H9 (cell line): ENCODE results near the gene SLC24A4. TPM values are rescaled to one million over a fixed set of nuclear protein-coding genes. Genes with fewer than 3 reads are reported as not detected.

Experiments
- DNase-seq: peaks from one replicate; pipeline ENCODE4 v3.0.0-alpha.2; 2017
- H2AFZ ChIP-seq: one replicate; pipeline ENCODE4 v1.6.1; 2013; ENCODE audit warnings: mild to moderate bottlenecking, low read length, control low read depth, moderate library complexity
- H2AK5ac ChIP-seq: 2 replicates; pipeline ENCODE4 v1.6.1; 2013; ENCODE audit warnings: low read length, control low read depth, mixed read lengths; ENCODE audit not compliant: insufficient read length
- H2BK120ac ChIP-seq: one replicate; pipeline ENCODE4 v1.6.1; 2013; ENCODE audit warnings: low read depth, mild to moderate bottlenecking, low read length, control low read depth, inconsistent platforms; ENCODE audit not compliant: poor library complexity, severe bottlenecking
- H2BK12ac ChIP-seq: 2 replicates; pipeline ENCODE4 v1.6.1; 2013; ENCODE audit warnings: low read length, control low read depth, mixed read lengths, low read depth; ENCODE audit not compliant: insufficient read length
- H2BK15ac ChIP-seq: 2 replicates; pipeline ENCODE4 v1.6.1; 2013; ENCODE audit warnings: low read depth, low read length, control low read depth
- H2BK20ac ChIP-seq: one replicate; pipeline ENCODE4 v1.6.1; 2013; ENCODE audit warnings: low read depth, mild to moderate bottlenecking, low read length, control low read depth, inconsistent platforms; ENCODE audit not compliant: poor library complexity, severe bottlenecking
- H2BK5ac ChIP-seq: 2 replicates; pipeline ENCODE4 v1.6.1; 2013; ENCODE audit warnings: low read length, control low read depth, mixed read lengths; ENCODE audit not compliant: insufficient read length
- H3K14ac ChIP-seq: 2 replicates; pipeline ENCODE4 v1.6.1; 2013; ENCODE audit warnings: low read length, control low read depth; ENCODE audit not compliant: insufficient read depth
- H3K18ac ChIP-seq: 2 replicates; pipeline ENCODE4 v1.6.1; 2013; ENCODE audit warnings: low read depth, mild to moderate bottlenecking, mixed read lengths, low read length, control low read depth; ENCODE audit not compliant: insufficient read length
- H3K23ac ChIP-seq: 2 replicates; pipeline ENCODE4 v1.6.1; 2013; ENCODE audit warnings: low read length, control low read depth, mixed read lengths, low read depth; ENCODE audit not compliant: insufficient read length
- H3K23me2 ChIP-seq: 2 replicates; pipeline ENCODE4 v1.6.1; 2013; ENCODE audit warnings: low read depth, mild to moderate bottlenecking, mixed read lengths, low read length, control low read depth; ENCODE audit not compliant: insufficient read length, poor library complexity, severe bottlenecking
- H3K27ac ChIP-seq: 2 replicates; pipeline ENCODE4 v1.5.1; 2013; ENCODE audit warnings: low read length, control low read depth, mixed read lengths, low read depth; ENCODE audit not compliant: insufficient read length
- H3K27me3 ChIP-seq: 2 replicates; pipeline ENCODE4 v1.6.1; 2013; ENCODE audit warnings: low read length, control low read depth, inconsistent platforms; ENCODE audit not compliant: insufficient read depth
- H3K4ac ChIP-seq: 2 replicates; pipeline ENCODE4 v1.6.1; 2013; ENCODE audit warnings: low read depth, mild to moderate bottlenecking, control low read depth, inconsistent platforms, low read length, moderate library complexity
- H3K4me1 ChIP-seq: 2 replicates; pipeline ENCODE4 v1.6.1; 2013; ENCODE audit warnings: low read length, control low read depth, inconsistent platforms; ENCODE audit not compliant: insufficient read depth
- H3K4me2 ChIP-seq: 2 replicates; pipeline ENCODE4 v1.6.1; 2013; ENCODE audit warnings: low read length, control low read depth, mixed read lengths; ENCODE audit not compliant: insufficient read length, insufficient read depth
- H3K56ac ChIP-seq: 2 replicates; pipeline ENCODE4 v1.6.1; 2013; ENCODE audit warnings: low read depth, mild to moderate bottlenecking, mixed read lengths, low read length, control low read depth; ENCODE audit not compliant: insufficient read length
- H3K79me1 ChIP-seq: 2 replicates; pipeline ENCODE4 v1.6.1; 2013; ENCODE audit warnings: low read depth, mild to moderate bottlenecking, moderate library complexity, low read length, control low read depth, inconsistent platforms; ENCODE audit not compliant: insufficient read depth, poor library complexity, severe bottlenecking
- H3K79me2 ChIP-seq: 2 replicates; pipeline ENCODE4 v1.6.1; 2013; ENCODE audit warnings: low read length, control low read depth, inconsistent platforms; ENCODE audit not compliant: insufficient read depth
- H3K9ac ChIP-seq: 2 replicates; pipeline ENCODE4 v1.6.1; 2013; ENCODE audit warnings: low read length, control low read depth, mixed read lengths; ENCODE audit not compliant: insufficient read length; ENCODE audit errors: extremely low read depth
- H3K9me3 ChIP-seq: one replicate; pipeline ENCODE4 v1.6.1; 2013; ENCODE audit warnings: low read depth, low read length, inconsistent platforms; ENCODE audit not compliant: control insufficient read depth
- H3T11ph ChIP-seq: one replicate; pipeline ENCODE4 v1.6.1; 2013; ENCODE audit warnings: mild to moderate bottlenecking, low read length, control low read depth, inconsistent platforms
- H4K20me1 ChIP-seq: one replicate; pipeline ENCODE4 v1.6.1; 2013; ENCODE audit not compliant: control insufficient read depth, insufficient read length, insufficient read depth
- H4K5ac ChIP-seq: 2 replicates; pipeline ENCODE4 v1.6.1; 2013; ENCODE audit warnings: low read depth, mild to moderate bottlenecking, mixed read lengths, low read length, control low read depth; ENCODE audit not compliant: insufficient read length
- H4K8ac ChIP-seq: replicated peaks from 2 replicates; pipeline ENCODE4 v1.6.1; 2013; ENCODE audit warnings: low read length, control low read depth, mixed read lengths, low read depth; ENCODE audit not compliant: insufficient read length
- H4K91ac ChIP-seq: 2 replicates; pipeline ENCODE4 v1.6.1; 2013; ENCODE audit warnings: low read depth, mild to moderate bottlenecking, moderate library complexity, mixed read lengths, low read length, control low read depth; ENCODE audit not compliant: insufficient read length
- H3K27ac Mint-ChIP-seq, 3 experiments: 2 replicates in 2 of 3; 3 replicates in 1 of 3; pipeline ENCODE4 v1.8.0; 2020 to 2021; ENCODE audit warnings: mixed read lengths in 3 of 3, mild to moderate bottlenecking in 1 of 3, moderate library complexity in 1 of 3
- H3K27me3 Mint-ChIP-seq: 2 replicates; pipeline ENCODE4 v1.8.0; 2021; ENCODE audit warnings: low read depth, mild to moderate bottlenecking, moderate library complexity, mixed read lengths
- H3K36me3 Mint-ChIP-seq, 3 experiments: 2 replicates in 2 of 3; 3 replicates in 1 of 3; pipeline ENCODE4 v1.8.0; 2020 to 2021; ENCODE audit warnings: low read depth in 3 of 3, mixed read lengths in 3 of 3; ENCODE audit not compliant: insufficient read depth in 1 of 3
- H3K4me1 Mint-ChIP-seq, 2 experiments: 2 replicates each; pipeline ENCODE4 v1.8.0; 2020; ENCODE audit warnings: mixed read lengths in 2 of 2
- H3K4me3 Mint-ChIP-seq, 2 experiments: 2 replicates in 1 of 2; 3 replicates in 1 of 2; pipeline ENCODE4 v1.8.0; 2020 to 2021; ENCODE audit warnings: mild to moderate bottlenecking in 2 of 2, mixed read lengths in 2 of 2, moderate library complexity in 1 of 2
- H3K9me3 Mint-ChIP-seq, 2 experiments: 2 replicates in 1 of 2; 3 replicates in 1 of 2; pipeline ENCODE4 v1.8.0; 2020; ENCODE audit warnings: mild to moderate bottlenecking in 2 of 2, mixed read lengths in 2 of 2, moderate library complexity in 1 of 2
- WGBS: extraction: QIAGEN DNeasy Blood & Tissue Kit; methylation state at CpG from one replicate; pipeline ENCODE4 v1.1.7; 2013; ENCODE audit warnings: missing lambda C conversion rate, low lambda C conversion rate, mixed read lengths; ENCODE audit not compliant: insufficient read length; ENCODE audit errors: extremely low coverage; 5-methylcytosine and 5-hydroxymethylcytosine counted together
- total RNA-seq: library from RNA; stranded (reverse); gene quantifications from 2 replicates; pipeline ENCODE4 v1.2.1, GENCODE V29; 2021
- TF ChIP-seq, protein P1 (sequence below): fragments of 200-600 bp; sonication (generic); conservative IDR thresholded peaks from 3 replicates; pipeline ENCODE4 v1.8.0; 2021; ENCODE audit warnings: antibody characterized with exemption, mild to moderate bottlenecking

Gene SLC24A4
- total RNA-seq, 1 experiment from 2014 or later, result 0.24 TPM

- Histone ChIP-seq H3K56ac (no peak overlapping the region), H3K79me2 (no peaks in the 10 kb centered on the region), H3K23me2 (no peaks in the 10 kb centered on the region), H2BK5ac (no peak overlapping the region), H3K14ac (no peak overlapping the region), H2BK20ac (no peak overlapping the region), H4K5ac (no peak overlapping the region), H3K27ac (no peak overlapping the region), H4K8ac (no peak overlapping the region), H4K20me1 (no peaks in the 10 kb centered on the region), H2BK120ac (no peak overlapping the region), H2AK5ac (no peak overlapping the region), H3K4ac (no peak overlapping the region), H3K79me1 (no peaks in the 10 kb centered on the region), H3K4me1 (peaks cover 11% of the 10 kb centered on the region), H2BK12ac (no peak overlapping the region), H2AFZ (no peak overlapping the region), H2BK15ac (no peak overlapping the region), H3T11ph (no peak overlapping the region), H3K9ac (no peak overlapping the region), H3K18ac (no peak overlapping the region), H3K9me3 (no peaks in the 10 kb centered on the region), H3K23ac (no peak overlapping the region), H4K91ac (peak overlapping the region; percentile 47), H3K4me2 (no peak overlapping the region), H3K27me3 (no peaks in the 10 kb centered on the region; the same call in 1 of the 2 replicates)
- peaks cover 6% of the 10 kb centered on the region for H3K27me3 Mint-ChIP-seq
- H3K36me3 Mint-ChIP-seq, result peaks cover 0 to 14% (median 0%) of the 10 kb centered on the region in 3 experiments; a peak in 4 of 7 replicates
- H3K4me1 Mint-ChIP-seq, result peaks cover 38 to 39% of the 10 kb centered on the region in 2 experiments
- WGBS, result no CpG with 5 or more reads among the region's 1 CpG
- peaks cover 12 to 17% of the 10 kb centered on the region in 2 experiments for H3K9me3 Mint-ChIP-seq
- no peak for DNase-seq
- TF ChIP-seq, protein P1, sequence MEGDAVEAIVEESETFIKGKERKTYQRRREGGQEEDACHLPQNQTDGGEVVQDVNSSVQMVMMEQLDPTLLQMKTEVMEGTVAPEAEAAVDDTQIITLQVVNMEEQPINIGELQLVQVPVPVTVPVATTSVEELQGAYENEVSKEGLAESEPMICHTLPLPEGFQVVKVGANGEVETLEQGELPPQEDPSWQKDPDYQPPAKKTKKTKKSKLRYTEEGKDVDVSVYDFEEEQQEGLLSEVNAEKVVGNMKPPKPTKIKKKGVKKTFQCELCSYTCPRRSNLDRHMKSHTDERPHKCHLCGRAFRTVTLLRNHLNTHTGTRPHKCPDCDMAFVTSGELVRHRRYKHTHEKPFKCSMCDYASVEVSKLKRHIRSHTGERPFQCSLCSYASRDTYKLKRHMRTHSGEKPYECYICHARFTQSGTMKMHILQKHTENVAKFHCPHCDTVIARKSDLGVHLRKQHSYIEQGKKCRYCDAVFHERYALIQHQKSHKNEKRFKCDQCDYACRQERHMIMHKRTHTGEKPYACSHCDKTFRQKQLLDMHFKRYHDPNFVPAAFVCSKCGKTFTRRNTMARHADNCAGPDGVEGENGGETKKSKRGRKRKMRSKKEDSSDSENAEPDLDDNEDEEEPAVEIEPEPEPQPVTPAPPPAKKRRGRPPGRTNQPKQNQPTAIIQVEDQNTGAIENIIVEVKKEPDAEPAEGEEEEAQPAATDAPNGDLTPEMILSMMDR, result no peak
- H3K27ac Mint-ChIP-seq, result peak overlapping the region in 1 of 3 experiments; percentile 68; a peak in 1 of 7 replicates
- no peak overlapping the region for H3K4me3 Mint-ChIP-seq
These were observed 149.9 kb downstream of the SLC24A4 start for GRCh38 chr14:92472860-92473259.
